Measurements from ENCODE around the gene CCDC191.

Gene CCDC191

GRCh38 chr3:113977822-113978221, 78.5 kb downstream of the CCDC191 start:
- POLR2A ChIA-PET: no interaction called here
- TF ChIP-seq ZNF664 (tag by site-specific recombination; IDR thresholded peaks at IDR 0.05): no peak
- CTCF ChIA-PET: no interaction called here
- Histone ChIP-seq H3K27ac (ENCODE audit: extremely low read depth, low read depth, low read length) (no peak overlapping the region), H3K4me3 (ENCODE audit: low read depth, low read length) (no peak overlapping the region), H3K4me1 (ENCODE audit: control insufficient read depth, insufficient read depth, low read length) (no peaks in the 10 kb centered on the region), H3K9me3 (ENCODE audit: control insufficient read depth, insufficient read depth, low read depth, low read length) (no peaks in the 10 kb centered on the region), H3K36me3 (ENCODE audit: control insufficient read depth in 2 of 2, insufficient read depth in 1 of 2, low read length in 2 of 2) (peaks cover 0 to 2% of the 10 kb centered on the region in 2 experiments; a peak in 1 of 3 replicates)

- peaks cover 0 to 2% of the 10 kb centered on the region in 2 experiments; a peak in 1 of 3 replicates for H3K36me3 ChIP-seq (ENCODE audit: control insufficient read depth in 2 of 2, insufficient read depth in 1 of 2, low read length in 2 of 2)
- no peaks in the 10 kb centered on the region for H3K9me3 ChIP-seq (ENCODE audit: control insufficient read depth, insufficient read depth, low read depth, low read length)
- ChIA-PET CTCF (no interaction called here), POLR2A (no interaction called here)
- TF ChIP-seq KLF1 (tag by site-specific recombination; IDR thresholded peaks at IDR 0.05) (no peak), KLF10 (tag by site-specific recombination; IDR thresholded peaks at IDR 0.05) (no peak), PRDM10 (tag by site-specific recombination; IDR thresholded peaks at IDR 0.05) (no peak), ZNF639 (tag by site-specific recombination; IDR thresholded peaks at IDR 0.05) (no peak), ZBTB8A (tag by site-specific recombination; IDR thresholded peaks at IDR 0.05) (no peak), ZNF473 (tag by site-specific recombination; IDR thresholded peaks at IDR 0.05) (no peak), ZBTB48 (tag by site-specific recombination; IDR thresholded peaks at IDR 0.05) (no peak), ZFP69B (tag by site-specific recombination; IDR thresholded peaks at IDR 0.05) (no peak)
- TF ChIP-seq, protein P1, sequence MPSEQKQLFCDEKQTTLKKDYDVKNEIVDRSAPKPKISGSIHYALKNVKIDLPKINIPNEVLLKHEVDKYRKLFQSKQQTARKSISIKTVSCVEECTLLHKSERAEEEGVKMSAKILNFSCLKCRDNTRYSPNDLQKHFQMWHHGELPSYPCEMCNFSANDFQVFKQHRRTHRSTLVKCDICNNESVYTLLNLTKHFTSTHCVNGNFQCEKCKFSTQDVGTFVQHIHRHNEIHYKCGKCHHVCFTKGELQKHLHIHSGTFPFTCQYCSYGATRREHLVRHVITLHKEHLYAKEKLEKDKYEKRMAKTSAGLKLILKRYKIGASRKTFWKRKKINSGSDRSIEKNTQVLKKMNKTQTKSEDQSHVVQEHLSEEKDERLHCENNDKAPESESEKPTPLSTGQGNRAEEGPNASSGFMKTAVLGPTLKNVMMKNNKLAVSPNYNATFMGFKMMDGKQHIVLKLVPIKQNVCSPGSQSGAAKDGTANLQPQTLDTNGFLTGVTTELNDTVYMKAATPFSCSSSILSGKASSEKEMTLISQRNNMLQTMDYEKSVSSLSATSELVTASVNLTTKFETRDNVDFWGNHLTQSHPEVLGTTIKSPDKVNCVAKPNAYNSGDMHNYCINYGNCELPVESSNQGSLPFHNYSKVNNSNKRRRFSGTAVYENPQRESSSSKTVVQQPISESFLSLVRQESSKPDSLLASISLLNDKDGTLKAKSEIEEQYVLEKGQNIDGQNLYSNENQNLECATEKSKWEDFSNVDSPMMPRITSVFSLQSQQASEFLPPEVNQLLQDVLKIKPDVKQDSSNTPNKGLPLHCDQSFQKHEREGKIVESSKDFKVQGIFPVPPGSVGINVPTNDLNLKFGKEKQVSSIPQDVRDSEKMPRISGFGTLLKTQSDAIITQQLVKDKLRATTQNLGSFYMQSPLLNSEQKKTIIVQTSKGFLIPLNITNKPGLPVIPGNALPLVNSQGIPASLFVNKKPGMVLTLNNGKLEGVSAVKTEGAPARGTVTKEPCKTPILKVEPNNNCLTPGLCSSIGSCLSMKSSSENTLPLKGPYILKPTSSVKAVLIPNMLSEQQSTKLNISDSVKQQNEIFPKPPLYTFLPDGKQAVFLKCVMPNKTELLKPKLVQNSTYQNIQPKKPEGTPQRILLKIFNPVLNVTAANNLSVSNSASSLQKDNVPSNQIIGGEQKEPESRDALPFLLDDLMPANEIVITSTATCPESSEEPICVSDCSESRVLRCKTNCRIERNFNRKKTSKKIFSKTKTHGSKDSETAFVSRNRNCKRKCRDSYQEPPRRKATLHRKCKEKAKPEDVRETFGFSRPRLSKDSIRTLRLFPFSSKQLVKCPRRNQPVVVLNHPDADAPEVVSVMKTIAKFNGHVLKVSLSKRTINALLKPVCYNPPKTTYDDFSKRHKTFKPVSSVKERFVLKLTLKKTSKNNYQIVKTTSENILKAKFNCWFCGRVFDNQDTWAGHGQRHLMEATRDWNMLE (tag by site-specific recombination; conservative IDR thresholded peaks at IDR 0.05; ENCODE audit: low read depth): no peak
- TF ChIP-seq, protein P2, sequence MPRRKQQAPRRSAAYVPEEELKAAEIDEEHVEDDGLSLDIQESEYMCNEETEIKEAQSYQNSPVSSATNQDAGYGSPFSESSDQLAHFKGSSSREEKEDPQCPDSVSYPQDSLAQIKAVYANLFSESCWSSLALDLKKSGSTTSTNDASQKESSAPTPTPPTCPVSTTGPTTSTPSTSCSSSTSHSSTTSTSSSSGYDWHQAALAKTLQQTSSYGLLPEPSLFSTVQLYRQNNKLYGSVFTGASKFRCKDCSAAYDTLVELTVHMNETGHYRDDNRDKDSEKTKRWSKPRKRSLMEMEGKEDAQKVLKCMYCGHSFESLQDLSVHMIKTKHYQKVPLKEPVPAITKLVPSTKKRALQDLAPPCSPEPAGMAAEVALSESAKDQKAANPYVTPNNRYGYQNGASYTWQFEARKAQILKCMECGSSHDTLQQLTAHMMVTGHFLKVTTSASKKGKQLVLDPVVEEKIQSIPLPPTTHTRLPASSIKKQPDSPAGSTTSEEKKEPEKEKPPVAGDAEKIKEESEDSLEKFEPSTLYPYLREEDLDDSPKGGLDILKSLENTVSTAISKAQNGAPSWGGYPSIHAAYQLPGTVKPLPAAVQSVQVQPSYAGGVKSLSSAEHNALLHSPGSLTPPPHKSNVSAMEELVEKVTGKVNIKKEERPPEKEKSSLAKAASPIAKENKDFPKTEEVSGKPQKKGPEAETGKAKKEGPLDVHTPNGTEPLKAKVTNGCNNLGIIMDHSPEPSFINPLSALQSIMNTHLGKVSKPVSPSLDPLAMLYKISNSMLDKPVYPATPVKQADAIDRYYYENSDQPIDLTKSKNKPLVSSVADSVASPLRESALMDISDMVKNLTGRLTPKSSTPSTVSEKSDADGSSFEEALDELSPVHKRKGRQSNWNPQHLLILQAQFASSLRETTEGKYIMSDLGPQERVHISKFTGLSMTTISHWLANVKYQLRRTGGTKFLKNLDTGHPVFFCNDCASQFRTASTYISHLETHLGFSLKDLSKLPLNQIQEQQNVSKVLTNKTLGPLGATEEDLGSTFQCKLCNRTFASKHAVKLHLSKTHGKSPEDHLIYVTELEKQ (tag by site-specific recombination; IDR thresholded peaks at IDR 0.05; ENCODE audit: borderline replicate concordance): no peak
- TF ChIP-seq, protein P3, sequence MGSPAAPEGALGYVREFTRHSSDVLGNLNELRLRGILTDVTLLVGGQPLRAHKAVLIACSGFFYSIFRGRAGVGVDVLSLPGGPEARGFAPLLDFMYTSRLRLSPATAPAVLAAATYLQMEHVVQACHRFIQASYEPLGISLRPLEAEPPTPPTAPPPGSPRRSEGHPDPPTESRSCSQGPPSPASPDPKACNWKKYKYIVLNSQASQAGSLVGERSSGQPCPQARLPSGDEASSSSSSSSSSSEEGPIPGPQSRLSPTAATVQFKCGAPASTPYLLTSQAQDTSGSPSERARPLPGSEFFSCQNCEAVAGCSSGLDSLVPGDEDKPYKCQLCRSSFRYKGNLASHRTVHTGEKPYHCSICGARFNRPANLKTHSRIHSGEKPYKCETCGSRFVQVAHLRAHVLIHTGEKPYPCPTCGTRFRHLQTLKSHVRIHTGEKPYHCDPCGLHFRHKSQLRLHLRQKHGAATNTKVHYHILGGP (tag by site-specific recombination; IDR thresholded peaks at IDR 0.05): no peak
- no peaks in the 10 kb centered on the region for H3K4me1 ChIP-seq (ENCODE audit: control insufficient read depth, insufficient read depth, low read length)
- H3K27ac ChIP-seq (ENCODE audit: extremely low read depth, low read depth, low read length): no peak overlapping the region
- no peak overlapping the region for H3K4me3 ChIP-seq (ENCODE audit: low read depth, low read length)
These were observed 87.3 kb downstream of the CCDC191 start for GRCh38 chr3:113968986-113969385.
